K562 (cell line): ENCODE measurements around the gene MSH4. TPM values are rescaled to one million over a fixed set of nuclear protein-coding genes. Genes with fewer than 3 reads are reported as not detected.

ENCODE experiments used
- ATAC-seq: fragments of 200-7000 bp; cut with Tn5 transposase; 3 replicates; pipeline ENCODE4 v1.9.1; 2020; ENCODE audit warnings: moderate library complexity
- BruUV-seq: library from RNA; stranded (reverse); fragments of 400-500 nt; replicated peaks from 2 replicates; lab custom pipeline; 2021; lab: Mats Ljungman, UMichigan
- CTCF ChIA-PET: fragments of 300-600 bp; formaldehyde crosslinking; extraction: SDS; loops from one replicate; lab custom pipeline; 2021; ENCODE audit warnings: low intra/inter-chr PET ratio; lab: Yijun Ruan, JAX
- POLR2A ChIA-PET: fragments of 300-600, 350-650 bp; sonication (Branson Sonifier 250); formaldehyde crosslinking; extraction: SDS; loops from one replicate; lab custom pipeline; 2021; ENCODE audit warnings: antibody characterized with exemption, inconsistent platforms; lab: Yijun Ruan, JAX
- DNase-seq, 4 experiments: peaks; one replicate each; pipeline versions ENCODE4 v3.0.0 to v3.0.0-alpha.2; 2011 to 2018; ENCODE audit warnings: low spot score in 3 of 4, mixed read lengths in 3 of 4; ENCODE audit errors: extremely low read depth in 1 of 4
- FAIRE-seq: peaks from 2 replicates; lab custom pipeline; 2011; peaks lifted over from hg19 to GRCh38; lab: Jason Lieb, UNC
- H2AFZ ChIP-seq: 2 replicates; pipeline ENCODE4 v1.6.0; 2011; ENCODE audit warnings: low read depth, low read length, control low read depth, inconsistent platforms
- H3K27ac ChIP-seq: fragments of 200-600 bp; 3 replicates; pipeline ENCODE4 v1.8.0; 2011; ENCODE audit warnings: low read depth, mild to moderate bottlenecking, control low read depth, inconsistent platforms, low read length, moderate library complexity, mixed read lengths; ENCODE audit errors: extremely low read depth
- H3K27me3 ChIP-seq, 2 experiments: fragments of 300-600 bp in 1 of 2; 2 replicates in 1 of 2; 3 replicates in 1 of 2; pipeline versions ENCODE4 v1.6.0 to v1.8.0; 2011; ENCODE audit warnings: inconsistent platforms in 2 of 2, low read length in 2 of 2, mild to moderate bottlenecking in 1 of 2, mixed read lengths in 1 of 2, moderate library complexity in 1 of 2; ENCODE audit not compliant: control insufficient read depth in 2 of 2, insufficient read depth in 2 of 2
- H3K36me3 ChIP-seq: fragments of 300-600 bp; 3 replicates; pipeline ENCODE4 v1.8.0; 2011; ENCODE audit warnings: mild to moderate bottlenecking, low read length, inconsistent platforms; ENCODE audit not compliant: control insufficient read depth, insufficient read depth
- H3K4me1 ChIP-seq, 2 experiments: fragments of 200-600 bp in 1 of 2; replicated peaks in 1 of 2; 2 replicates in 1 of 2; 3 replicates in 1 of 2; pipeline versions ENCODE4 v1.5.1 to v1.8.0; 2011; ENCODE audit warnings: inconsistent platforms in 2 of 2, low read length in 2 of 2, mild to moderate bottlenecking in 1 of 2, mixed read lengths in 1 of 2, moderate library complexity in 1 of 2; ENCODE audit not compliant: control insufficient read depth in 2 of 2, insufficient read depth in 2 of 2
- H3K4me2 ChIP-seq: 2 replicates; pipeline ENCODE4 v1.6.1; 2011; ENCODE audit warnings: low read length, control low read depth, inconsistent platforms, mixed read lengths; ENCODE audit not compliant: insufficient read depth
- H3K4me3 ChIP-seq: fragments of 200-600 bp; sonication (generic), shearing (Covaris generic); 2 replicates; pipeline ENCODE4 v1.5.1; 2016; ENCODE audit warnings: control low read depth, inconsistent platforms
- H3K79me2 ChIP-seq: fragments of 200-600 bp; 3 replicates; pipeline ENCODE4 v1.8.0; 2011; ENCODE audit warnings: low read length, inconsistent platforms; ENCODE audit not compliant: control insufficient read depth, insufficient read depth
- H3K9ac ChIP-seq, 2 experiments: 2 replicates each; pipeline versions ENCODE4 v1.6.0 to v1.6.1; 2011; ENCODE audit warnings: low read depth in 2 of 2, low read length in 2 of 2, control low read depth in 1 of 2, inconsistent platforms in 1 of 2, mild to moderate bottlenecking in 1 of 2, mixed read lengths in 1 of 2; ENCODE audit not compliant: insufficient read depth in 1 of 2
- H3K9me1 ChIP-seq: one replicate; pipeline ENCODE4 v1.6.0; 2011; ENCODE audit warnings: inconsistent platforms, mild to moderate bottlenecking, low read length, moderate library complexity; ENCODE audit not compliant: control insufficient read depth, insufficient read depth
- H3K9me3 ChIP-seq: replicated peaks from 2 replicates; pipeline ENCODE4 v1.5.1; 2011; ENCODE audit warnings: low read depth, low read length, inconsistent platforms; ENCODE audit not compliant: control insufficient read depth, insufficient read depth
- H4K20me1 ChIP-seq: replicated peaks from 2 replicates; pipeline ENCODE4 v1.6.1; 2011; ENCODE audit warnings: low read length, inconsistent platforms, mixed read lengths; ENCODE audit not compliant: control insufficient read depth, insufficient read depth
- GABPB2 ChIP-seq: fragments of 250-450 bp; sonication (Bioruptor Pico); conservative IDR thresholded peaks from 2 replicates; pipeline ENCODE4 v1.5.1; 2021; ENCODE audit warnings: mild to moderate bottlenecking
- GTF2F1 ChIP-seq: IDR thresholded peaks from 2 replicates; pipeline ENCODE4 v1.6.1; 2011; ENCODE audit warnings: low read depth, low read length, improper control_type of control experiment
- MXD1 ChIP-seq: fragments of 250-450 bp; sonication (Bioruptor Pico); IDR thresholded peaks from 2 replicates; pipeline ENCODE4 v1.8.0; 2021; ENCODE audit warnings: borderline replicate concordance, mild to moderate bottlenecking, moderate library complexity; ENCODE audit not compliant: poor library complexity, severe bottlenecking
- PTRF ChIP-seq: fragments of 450-650 bp; IDR thresholded peaks from 2 replicates; pipeline ENCODE4 v1.6.1; 2016; ENCODE audit warnings: mild to moderate bottlenecking, missing genetic modification characterization, missing compliant biosample characterization
- SMARCA5 ChIP-seq: fragments of 450-650 bp; IDR thresholded peaks from 2 replicates; pipeline ENCODE4 v1.6.1; 2016
- ZBTB11 ChIP-seq, 3 experiments: fragments of 200-800 bp in 1 of 3; fragments of 250-450 bp in 1 of 3; fragments of 450-650 bp in 1 of 3; sonication (Bioruptor Pico) in 1 of 3; sonication (Bioruptor generic) in 1 of 3; formaldehyde crosslinking in 1 of 3; IDR thresholded peaks; 2 replicates each; pipeline versions ENCODE4 v1.6.1 to v1.8.0; 2016 to 2022; ENCODE audit warnings: mild to moderate bottlenecking in 2 of 3, missing genetic modification characterization in 2 of 3, missing compliant biosample characterization in 1 of 3, moderate library complexity in 1 of 3
- ZEB2 ChIP-seq: fragments of 450-650 bp; IDR thresholded peaks from 2 replicates; pipeline ENCODE4 v1.6.1; 2016
- ZNF175 ChIP-seq: fragments of 200-800 bp; sonication (Bioruptor generic); IDR thresholded peaks from 2 replicates; pipeline ENCODE4 v1.6.1; 2016; ENCODE audit warnings: low read depth, mild to moderate bottlenecking, missing genetic modification characterization, missing compliant biosample characterization
- ZNF23 ChIP-seq: fragments of 250-450 bp; sonication (Bioruptor Pico); IDR thresholded peaks from 2 replicates; pipeline ENCODE4 v1.4.0; 2020; ENCODE audit warnings: mild to moderate bottlenecking
- ZNF274 ChIP-seq: IDR thresholded peaks from 2 replicates; pipeline ENCODE4 v1.6.1; 2011; ENCODE audit warnings: low read depth, mild to moderate bottlenecking, low read length, moderate library complexity, borderline replicate concordance
- ZNF707 ChIP-seq: fragments of 250-450 bp; sonication (Bioruptor Pico); conservative IDR thresholded peaks from 2 replicates; pipeline ENCODE4 v1.8.0; 2022; ENCODE audit warnings: inconsistent platforms, mild to moderate bottlenecking, moderate library complexity
- ZNF778 ChIP-seq: fragments of 450-650 bp; formaldehyde crosslinking; IDR thresholded peaks from 2 replicates; pipeline ENCODE4 v1.4.0; 2020; ENCODE audit warnings: mild to moderate bottlenecking, moderate library complexity
- WGBS: fragments of 100-300 bp; shearing (Covaris generic); methylation state at CpG from one replicate; pipeline ENCODE4 v1.1.6; 2016; ENCODE audit warnings: low coverage, mixed read lengths; ENCODE audit not compliant: insufficient coverage; ENCODE audit errors: missing lambda C conversion rate; 5-methylcytosine and 5-hydroxymethylcytosine counted together
- in situ Hi-C: fragments of 300-500 bp; cut with MboI; formaldehyde crosslinking; loops from 4 replicates; pipeline ENCODE4 v1.15.0; 2018; ENCODE audit warnings: inconsistent platforms, mixed read lengths
- intact Hi-C: fragments of 100-400 bp; cut with micrococcal nuclease; formaldehyde crosslinking; loops from 2 replicates; pipeline ENCODE4 v1.14.2; 2022
- polyA plus RNA-seq, 8 experiments: library from polyadenylated mRNA; depleted of rRNA in 4 of 8; stranded (reverse) in 5 of 8; unstranded in 3 of 8; fragments of >200 nt; fragmentation: Nextera tagmentation in 2 of 8; fragmentation: Illumina TruSeq in 1 of 8; extraction: Ambion mirVana in 2 of 8; extraction: Trizol in 1 of 8; gene quantifications; 2 replicates each; pipeline versions ENCODE4 v1.2.1 to v1.2.3, GENCODE V29; 2011 to 2014; ENCODE audit warnings: inconsistent platforms in 1 of 8, missing spikeins in 1 of 8
- total RNA-seq, 7 experiments: library from RNA; depleted of rRNA in 6 of 7; stranded (reverse); fragments of >200 nt in 6 of 7; fragmentation: Illumina TruSeq in 2 of 7; extraction: Trizol in 2 of 7; gene quantifications; 2 replicates each; pipeline versions ENCODE4 v1.2.1 to v1.2.3, GENCODE V29; 2011 to 2021; ENCODE audit warnings: low replicate concordance in 1 of 7
- TF ChIP-seq, protein P1 (sequence below): IDR thresholded peaks from 3 replicates; pipeline ENCODE4 v1.6.1; 2011; ENCODE audit warnings: borderline replicate concordance, mild to moderate bottlenecking, moderate library complexity; ENCODE audit not compliant: insufficient read length; ENCODE audit errors: extremely low read depth

Gene MSH4
- total and polyA plus RNA-seq, 9 of the 15 experiments (the other 6 are each of a cell fraction or from before 2014, with no cell fraction given), result 0.04 to 0.18 (median 0.12) TPM; not detected in 4

DNA sequence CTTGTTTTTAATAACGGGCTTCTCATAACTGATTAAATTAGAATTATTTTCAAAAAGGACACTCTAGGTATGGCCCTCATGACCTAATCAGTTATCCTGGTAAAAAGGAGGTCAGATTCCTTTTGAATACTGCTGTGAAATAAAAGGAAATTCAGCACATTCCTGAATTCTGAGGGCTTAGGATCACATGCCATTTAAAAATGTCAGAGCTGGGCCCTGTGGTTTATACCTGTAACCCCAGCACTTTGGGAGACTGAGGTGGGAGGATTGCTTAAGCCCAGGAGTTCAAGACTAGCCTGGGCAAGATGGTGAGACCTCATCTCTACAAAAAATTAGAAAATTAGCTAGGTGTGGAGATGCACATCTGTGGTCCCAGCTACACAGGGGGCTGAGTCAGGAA, 28.7 kb upstream of the MSH4 start (continued):
- no peak for TF ChIP-seq ZBTB11 (CRISPR knock-in tag; IDR thresholded peaks at IDR 0.05)
- no peak for TF ChIP-seq MXD1
- TF ChIP-seq ZNF175 (CRISPR knock-in tag), result no peak

DNA sequence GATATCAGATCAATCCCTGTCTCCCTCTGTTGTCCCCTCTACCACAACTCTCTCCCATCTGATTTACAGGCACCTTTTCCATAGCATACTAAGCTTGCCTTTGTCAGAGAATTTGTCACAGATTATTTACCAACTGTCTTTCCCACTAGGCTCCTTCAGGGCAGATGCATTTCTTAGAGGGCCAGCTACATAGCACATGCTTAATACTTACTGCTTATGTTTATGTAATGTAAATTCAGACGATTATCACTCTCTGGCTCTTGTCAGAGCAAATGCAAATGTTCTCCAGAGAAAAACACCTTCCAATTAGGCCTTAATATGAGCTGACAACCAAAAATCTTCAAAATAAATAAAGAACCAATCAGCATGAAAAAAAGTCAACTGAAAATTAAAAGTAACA, 25.9 kb upstream of the MSH4 start:
- no TSS peak for BruUV-seq
- H3K4me3 ChIP-seq, result no peak overlapping the region
- H3K36me3 ChIP-seq, result no peaks in the 10 kb centered on the region
- H3K4me2 ChIP-seq, result no peak overlapping the region
- ChIA-PET POLR2A (no interaction called here), CTCF (no interaction called here)
- intact Hi-C loops, result no loop called here
- 29% methylated on average over 1 of the region's 1 CpG for WGBS
- FAIRE-seq (no peak), ATAC-seq (no peak), DNase-seq (no peak)
- H3K9me1 ChIP-seq, result no peaks in the 10 kb centered on the region
- H3K9ac ChIP-seq, result no peak overlapping the region
- no peaks in the 10 kb centered on the region for H3K79me2 ChIP-seq
- no peak overlapping the region for H2AFZ ChIP-seq
- no peak overlapping the region for H3K27ac ChIP-seq
- TF ChIP-seq ZNF778, result no peak
- no peak for TF ChIP-seq GTF2F1
- no peak for TF ChIP-seq GABPB2 (CRISPR knock-in tag)
- no peak for TF ChIP-seq ZEB2
- TF ChIP-seq PTRF (tag), result no peak
- no peak for TF ChIP-seq ZNF23 (CRISPR knock-in tag)
- no peak for TF ChIP-seq SMARCA5
- TF ChIP-seq ZNF274, result no peak
- no peak for TF ChIP-seq ZNF707 (CRISPR knock-in tag)
- TF ChIP-seq, protein P1, sequence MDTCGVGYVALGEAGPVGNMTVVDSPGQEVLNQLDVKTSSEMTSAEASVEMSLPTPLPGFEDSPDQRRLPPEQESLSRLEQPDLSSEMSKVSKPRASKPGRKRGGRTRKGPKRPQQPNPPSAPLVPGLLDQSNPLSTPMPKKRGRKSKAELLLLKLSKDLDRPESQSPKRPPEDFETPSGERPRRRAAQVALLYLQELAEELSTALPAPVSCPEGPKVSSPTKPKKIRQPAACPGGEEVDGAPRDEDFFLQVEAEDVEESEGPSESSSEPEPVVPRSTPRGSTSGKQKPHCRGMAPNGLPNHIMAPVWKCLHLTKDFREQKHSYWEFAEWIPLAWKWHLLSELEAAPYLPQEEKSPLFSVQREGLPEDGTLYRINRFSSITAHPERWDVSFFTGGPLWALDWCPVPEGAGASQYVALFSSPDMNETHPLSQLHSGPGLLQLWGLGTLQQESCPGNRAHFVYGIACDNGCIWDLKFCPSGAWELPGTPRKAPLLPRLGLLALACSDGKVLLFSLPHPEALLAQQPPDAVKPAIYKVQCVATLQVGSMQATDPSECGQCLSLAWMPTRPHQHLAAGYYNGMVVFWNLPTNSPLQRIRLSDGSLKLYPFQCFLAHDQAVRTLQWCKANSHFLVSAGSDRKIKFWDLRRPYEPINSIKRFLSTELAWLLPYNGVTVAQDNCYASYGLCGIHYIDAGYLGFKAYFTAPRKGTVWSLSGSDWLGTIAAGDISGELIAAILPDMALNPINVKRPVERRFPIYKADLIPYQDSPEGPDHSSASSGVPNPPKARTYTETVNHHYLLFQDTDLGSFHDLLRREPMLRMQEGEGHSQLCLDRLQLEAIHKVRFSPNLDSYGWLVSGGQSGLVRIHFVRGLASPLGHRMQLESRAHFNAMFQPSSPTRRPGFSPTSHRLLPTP, result no peak
- no peaks in the 10 kb centered on the region; a peak in 2 of 5 replicates for H3K4me1 ChIP-seq
- in situ Hi-C loops, result no loop called here
- H4K20me1 ChIP-seq, result no peaks in the 10 kb centered on the region
- no peaks in the 10 kb centered on the region for H3K9me3 ChIP-seq
- H3K27me3 ChIP-seq, result no peaks in the 10 kb centered on the region
